SK-N-MC (cell line): Measurements from ENCODE around the gene STYX.
"Not testable (repeated sequence)": the region's sequence is repeated elsewhere in the genome, so short reads cannot be mapped to it uniquely, and the experiment has no call there.

Source experiments
- DNase-seq: peaks from one replicate; pipeline ENCODE4 v3.0.0-alpha.2; 2011; ENCODE audit warnings: low read depth, low spot score
- H3K27ac ChIP-seq: fragments of 200-600 bp; sonication (generic); 2 replicates; pipeline ENCODE4 v1.5.1; 2016; ENCODE audit warnings: mixed run types
- H3K36me3 ChIP-seq: fragments of 200-600 bp; sonication (generic); 2 replicates; pipeline ENCODE4 v1.6.1; 2017; ENCODE audit warnings: antibody characterized with exemption, low read length, mixed read lengths; ENCODE audit not compliant: insufficient read depth
- H3K4me3 ChIP-seq: fragments of 200-600 bp; sonication (generic); 2 replicates; pipeline ENCODE4 v1.5.1; 2016
- H3K9ac ChIP-seq: fragments of 200-600 bp; sonication (generic); 2 replicates; pipeline ENCODE4 v1.8.0; 2017; ENCODE audit warnings: mixed run types, mixed read lengths; ENCODE audit not compliant: insufficient read length
- H3K9me3 ChIP-seq: fragments of 200-600 bp; sonication (generic); 2 replicates; pipeline ENCODE4 v1.6.1; 2017; ENCODE audit warnings: low read depth, mild to moderate bottlenecking, antibody characterized with exemption, low read length, moderate library complexity, mixed read lengths
- EZH2 ChIP-seq: fragments of 200-600 bp; sonication (generic); IDR thresholded peaks from one replicate; pipeline ENCODE4 v1.6.1; 2017; ENCODE audit warnings: antibody characterized with exemption
- FOXP2 ChIP-seq: optimal IDR thresholded peaks from 2 replicates; pipeline ENCODE3; 2011; ENCODE audit warnings: mild to moderate bottlenecking, moderate library complexity; ENCODE audit not compliant: insufficient read depth; ENCODE audit errors: extremely low read length, control extremely low read depth
- POLR2AphosphoS5 ChIP-seq: IDR thresholded peaks from 2 replicates; pipeline ENCODE4 v1.6.1; 2012; ENCODE audit warnings: mild to moderate bottlenecking, low read depth, low read length, borderline replicate concordance

The STYX gene

DNA sequence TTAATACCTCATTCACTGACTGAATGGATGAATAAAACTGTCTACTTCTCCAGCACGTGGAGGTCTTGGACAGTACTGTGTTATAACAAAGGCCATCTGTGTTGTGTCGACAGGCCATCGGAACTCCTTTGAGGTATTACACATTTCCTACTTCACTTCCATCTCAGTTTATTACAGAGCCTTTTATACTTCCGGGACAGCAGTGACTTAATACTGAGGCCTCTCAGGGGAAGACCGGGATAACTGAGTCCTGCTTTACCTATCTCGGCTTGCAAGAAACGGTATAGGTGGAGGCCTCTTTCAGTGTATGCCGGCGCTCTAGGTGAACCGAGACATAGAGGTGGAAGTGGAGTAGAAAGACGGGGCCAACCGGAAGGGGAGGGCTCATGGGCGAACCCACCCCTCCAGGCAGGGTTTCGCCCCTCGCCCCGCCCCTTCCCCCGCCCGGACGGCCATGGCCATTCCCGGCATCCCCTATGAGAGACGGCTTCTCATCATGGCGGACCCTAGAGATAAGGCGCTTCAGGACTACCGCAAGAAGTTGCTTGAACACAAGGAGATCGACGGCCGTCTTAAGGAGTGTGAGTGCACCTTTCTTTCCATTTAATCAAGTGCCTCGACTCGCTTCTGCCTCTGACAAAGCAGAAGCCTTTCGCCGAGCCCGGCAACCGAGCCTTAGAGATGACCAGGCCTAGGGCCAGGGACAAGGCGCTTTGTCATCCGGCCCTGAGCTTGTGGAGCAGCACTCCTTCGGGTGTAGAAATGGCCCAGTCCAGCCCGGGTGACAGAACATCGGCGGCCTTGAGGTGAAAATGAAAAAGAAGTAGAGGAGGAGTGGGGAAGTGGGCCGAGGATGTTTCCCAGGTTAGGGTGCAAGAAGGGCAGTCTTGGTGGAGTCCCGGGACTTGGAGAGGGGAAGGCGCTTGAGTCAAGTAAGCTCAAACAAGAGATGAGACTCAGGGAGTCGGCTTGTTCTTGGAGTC is 23.0 kb upstream of the STYX start, which contains the start of gene PSMC6:
Gene PSMC6, plus strand, starts transcription at position 477 of the 983 bp plus-strand sequence. Its CDS starts 20 bp downstream, at position 497.
- H3K4me3 ChIP-seq: peak within 1 kb of the TSS; percentile 100
- peak; percentile 39 for DNase-seq
- H3K9ac ChIP-seq: peak within 1 kb of the TSS; percentile 99
- TF ChIP-seq POLR2AphosphoS5 (peak; percentile 97), FOXP2 (no peak), EZH2 (no peak)
- H3K9me3 ChIP-seq: no peaks in the 10 kb centered on the region
- H3K36me3 ChIP-seq: peaks cover 40% of the 10 kb centered on the region
- peak within 1 kb of the TSS; percentile 85 for H3K27ac ChIP-seq

DNA sequence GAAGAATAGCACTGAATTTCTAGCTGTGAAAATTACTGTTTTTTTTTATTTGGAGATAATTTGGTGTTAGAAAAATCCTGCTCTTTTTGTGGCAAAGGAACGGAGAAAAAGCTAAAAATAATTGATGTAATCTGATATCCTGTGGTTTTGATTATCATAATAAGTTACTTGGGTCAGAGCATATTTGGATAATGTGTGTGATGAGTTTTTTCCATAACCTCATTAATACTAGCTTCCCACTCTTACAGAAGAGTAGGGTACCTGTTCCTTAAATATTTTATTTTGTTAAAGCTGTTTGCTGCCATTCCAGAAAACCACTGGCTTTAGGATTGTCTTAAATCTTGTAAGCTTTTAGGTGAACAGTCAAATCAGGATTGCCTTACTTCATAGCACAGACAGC is 18.3 kb upstream of the STYX start:
- Histone ChIP-seq H3K9me3 (no peaks in the 10 kb centered on the region), H3K36me3 (peaks cover 83% of the 10 kb centered on the region), H3K27ac (no peak overlapping the region), H3K9ac (no peak overlapping the region), H3K4me3 (no peak overlapping the region)
- DNase-seq: no peak
- TF ChIP-seq EZH2: no peak
- no peak for TF ChIP-seq FOXP2
- TF ChIP-seq POLR2AphosphoS5: no peak

GRCh38 chr14:52716155-52716554 is 13.8 kb upstream of the STYX start:
- DNase-seq: no peak
- no peak overlapping the region for H3K27ac ChIP-seq
- TF ChIP-seq POLR2AphosphoS5 (no peak), FOXP2 (no peak), EZH2 (no peak)
- H3K9ac ChIP-seq: no peak overlapping the region
- H3K9me3 ChIP-seq: no peaks in the 10 kb centered on the region
- no peak overlapping the region for H3K4me3 ChIP-seq
- peaks cover 92% of the 10 kb centered on the region for H3K36me3 ChIP-seq

DNA sequence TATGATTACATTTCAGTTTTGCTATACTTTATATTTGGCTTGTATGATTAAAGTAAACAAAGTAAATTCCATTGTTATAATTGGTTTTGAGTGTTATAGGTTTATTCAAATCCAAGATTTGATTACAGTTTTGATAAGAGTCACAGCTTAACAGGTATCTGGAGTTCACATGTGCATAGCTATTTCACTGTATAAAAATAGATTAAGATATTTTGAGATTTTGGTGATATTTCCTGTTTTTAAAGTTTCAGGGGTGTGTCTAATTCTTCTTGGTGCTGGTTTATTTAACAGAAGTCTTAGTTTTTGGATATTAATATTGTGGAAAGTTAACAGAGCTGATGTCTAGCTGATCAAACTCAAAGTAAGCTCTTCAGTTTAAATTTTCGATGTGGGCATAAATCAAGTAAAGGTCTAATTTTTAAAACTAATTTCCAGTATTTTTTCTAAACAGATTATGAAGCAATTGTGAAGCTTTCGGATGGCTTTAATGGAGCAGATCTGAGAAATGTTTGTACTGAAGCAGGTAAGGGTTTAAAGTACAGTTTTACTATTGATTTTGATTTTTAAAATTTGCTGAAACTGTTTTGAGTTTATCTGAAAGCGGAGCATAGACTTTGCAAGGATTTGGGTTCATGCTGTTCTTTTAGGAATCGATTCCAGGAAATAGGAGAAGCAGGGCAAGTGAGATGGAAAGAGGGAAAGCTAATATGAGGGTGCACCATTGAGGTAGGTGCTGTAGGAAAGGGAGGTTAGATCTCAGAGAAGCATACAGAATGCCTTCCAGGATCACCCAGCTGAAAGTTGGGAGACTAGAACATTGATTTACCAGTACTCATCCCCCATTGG is 6.2 kb upstream of the STYX start:
- no peak for DNase-seq
- Histone ChIP-seq H3K27ac (no peak overlapping the region), H3K9me3 (no peaks in the 10 kb centered on the region), H3K4me3 (no peak overlapping the region), H3K9ac (no peak overlapping the region), H3K36me3 (peaks cover 82% of the 10 kb centered on the region)
- TF ChIP-seq FOXP2 (no peak), EZH2 (no peak), POLR2AphosphoS5 (no peak)

DNA sequence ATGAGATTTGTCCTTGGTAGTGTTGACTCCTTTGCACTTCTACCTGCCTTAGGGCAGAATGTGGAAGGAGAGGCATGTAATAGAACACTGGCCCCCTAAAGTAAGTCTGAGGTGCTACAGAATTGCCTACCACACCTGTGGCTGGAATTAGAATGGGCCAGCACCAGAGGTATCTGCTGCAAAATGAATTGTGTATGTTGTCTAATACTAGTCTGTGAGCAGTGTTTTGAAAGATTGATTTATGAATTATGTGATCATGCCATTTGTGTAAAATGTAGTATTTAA is 5.7 kb upstream of the STYX start:
- no peak for TF ChIP-seq FOXP2
- TF ChIP-seq EZH2: no peak
- no peak for TF ChIP-seq POLR2AphosphoS5
- no peaks in the 10 kb centered on the region for H3K9me3 ChIP-seq
- H3K9ac ChIP-seq: no peak overlapping the region
- no peak overlapping the region for H3K27ac ChIP-seq
- H3K36me3 ChIP-seq: peaks cover 77% of the 10 kb centered on the region
- no peak overlapping the region for H3K4me3 ChIP-seq
- no peak for DNase-seq

DNA sequence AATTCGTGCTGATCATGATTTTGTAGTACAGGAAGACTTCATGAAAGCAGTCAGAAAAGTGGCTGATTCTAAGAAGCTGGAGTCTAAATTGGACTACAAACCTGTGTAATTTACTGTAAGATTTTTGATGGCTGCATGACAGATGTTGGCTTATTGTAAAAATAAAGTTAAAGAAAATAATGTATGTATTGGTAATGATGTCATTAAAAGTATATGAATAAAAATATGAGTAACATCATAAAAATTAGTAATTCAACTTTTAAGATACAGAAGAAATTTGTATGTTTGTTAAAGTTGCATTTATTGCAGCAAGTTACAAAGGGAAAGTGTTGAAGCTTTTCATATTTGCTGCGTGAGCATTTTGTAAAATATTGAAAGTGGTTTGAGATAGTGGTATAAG is 2.5 kb upstream of the STYX start:
- H3K36me3 ChIP-seq: peaks cover 51% of the 10 kb centered on the region

GRCh38 chr14:52729035-52729434 is 931 bp upstream of the STYX start:
- not testable (repeated sequence) for H3K4me3 ChIP-seq, H3K9ac ChIP-seq, DNase-seq, H3K9me3 ChIP-seq
- H3K36me3 ChIP-seq: peaks cover 47% of the 10 kb centered on the region
- H3K27ac ChIP-seq: peak overlapping the region; percentile 30; the same call in 1 of the 2 replicates

More for the DNA sequence above, 2.5 kb upstream of the STYX start:
- not testable (repeated sequence) for H3K9me3 ChIP-seq, H3K27ac ChIP-seq, DNase-seq, H3K4me3 ChIP-seq, H3K9ac ChIP-seq

DNA sequence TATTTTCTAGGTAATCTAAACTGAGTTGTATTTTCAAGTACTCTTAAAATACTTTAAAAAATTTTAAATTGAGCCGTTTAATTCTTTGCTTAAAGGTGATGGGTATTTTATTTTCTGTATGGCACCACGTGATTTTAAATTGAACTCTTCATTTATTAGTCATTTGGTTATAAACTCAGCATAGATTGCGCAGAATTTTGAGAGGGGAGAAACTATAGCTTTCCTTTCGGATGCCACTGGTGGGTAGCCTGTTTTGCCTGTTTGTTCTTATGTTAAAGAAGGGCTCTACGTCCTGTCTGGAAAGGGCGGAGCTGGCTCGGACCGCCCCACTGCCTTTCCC is 411 bp upstream of the STYX start:
- Histone ChIP-seq H3K4me3 (peak overlapping the region; percentile 89), H3K9ac (peak overlapping the region; percentile 6), H3K36me3 (peaks cover 47% of the 10 kb centered on the region)

More for the DNA sequence above, 411 bp upstream of the STYX start:
- H3K9me3 ChIP-seq: no peaks in the 10 kb centered on the region
- TF ChIP-seq FOXP2 (no peak), POLR2AphosphoS5 (no peak), EZH2 (no peak)
- H3K27ac ChIP-seq: peak overlapping the region; percentile 30; the same call in 1 of the 2 replicates
- no peak for DNase-seq
